MM.1S (cell line): ENCODE measurements around the gene LIF.

Source experiments
- CTCF ChIP-seq: fragments of 300-600 bp; sonication (generic); IDR thresholded peaks from 2 replicates; pipeline ENCODE4 v1.5.1; 2016; ENCODE audit warnings: antibody characterized with exemption, low read length, mixed read lengths
- EZH2 ChIP-seq: fragments of 300-600 bp; sonication (generic); optimal IDR thresholded peaks from 2 replicates; pipeline ENCODE3; 2017; ENCODE audit warnings: low read depth, mild to moderate bottlenecking, antibody characterized with exemption, low read length, mixed read lengths
- EZH2phosphoT487 ChIP-seq: fragments of 300-600 bp; sonication (generic); IDR thresholded peaks from 2 replicates; pipeline ENCODE4 v1.6.1; 2018; ENCODE audit warnings: antibody characterized with exemption, low read length

- TF ChIP-seq CTCF (no peak), EZH2 (no peak), EZH2phosphoT487 (no peak)
Observed at GRCh38 chr22:30226192-30226832, 20.2 kb downstream of the LIF start.
